ENCODE measurements around the gene PLIN5. TPM values are rescaled to one million over a fixed set of nuclear protein-coding genes. Genes with fewer than 3 reads are reported as not detected.
A peak's percentile ranks its signal among the peaks of the same experiment; 100 is the strongest.

The PLIN5 gene
- total RNA-seq, 2 donors from 2014 or later = 72.9 to 132 TPM

DNA sequence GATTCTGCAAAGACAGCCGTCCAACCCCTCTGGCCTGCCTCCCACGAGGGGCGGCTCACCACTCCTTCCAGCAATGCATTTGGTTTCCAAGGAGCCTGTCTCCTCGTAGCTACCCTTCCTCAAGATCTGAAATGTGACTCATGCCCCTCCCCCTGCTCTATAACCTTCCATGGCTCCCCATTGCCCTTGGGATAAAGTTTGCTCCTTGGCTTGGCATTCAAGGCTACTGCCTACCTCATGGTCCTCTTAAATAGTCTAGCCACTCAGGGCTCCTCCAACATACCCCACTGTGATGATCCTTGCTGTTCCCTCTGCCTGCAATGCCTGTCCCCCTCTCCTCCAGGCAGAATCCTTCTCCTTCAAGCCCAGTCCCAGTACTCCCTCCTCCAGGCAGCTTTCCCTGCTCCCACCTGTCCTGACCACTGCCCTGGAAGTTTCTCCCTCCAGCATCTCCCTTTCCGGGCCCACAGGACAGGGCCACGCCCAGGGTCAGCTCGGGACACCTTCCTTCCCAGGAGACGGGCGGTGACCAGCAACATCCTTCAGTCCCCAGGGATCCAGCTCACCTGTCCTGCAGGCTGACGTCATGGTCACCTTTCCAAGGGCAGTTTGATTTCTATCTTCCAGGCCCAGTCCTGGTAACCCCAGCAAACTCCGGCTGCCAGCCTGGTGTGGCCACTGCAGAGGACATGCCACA is 43.7 kb upstream of the PLIN5 start:
- Histone ChIP-seq H3K9me3 (no peaks in the 10 kb centered on the region), H3K27ac (no peak overlapping the region), H3K36me3 (replicated peaks in 1 of 2; ENCODE audit: insufficient read depth in 1 of 2, low read depth in 2 of 2) (no peaks in the 10 kb centered on the region), H3K27me3 (peaks cover 0 to 16% of the 10 kb centered on the region in 2 donors), H3K4me1 (peaks cover 4% of the 10 kb centered on the region), H3K4me3 (no peak overlapping the region)
- intact Hi-C loops (cut with DNase I) = loop anchor here (10.0 kb wide), 1 partner anchor 56 kb away; the partner anchor contains the start of gene TNFAIP8L1
- ATAC-seq (no peak), DNase-seq (no peak)
- 62 to 63% methylated on average over 10 to 11 of the region's 11 CpGs for WGBS, 2 donors
- TF ChIP-seq, protein P1, sequence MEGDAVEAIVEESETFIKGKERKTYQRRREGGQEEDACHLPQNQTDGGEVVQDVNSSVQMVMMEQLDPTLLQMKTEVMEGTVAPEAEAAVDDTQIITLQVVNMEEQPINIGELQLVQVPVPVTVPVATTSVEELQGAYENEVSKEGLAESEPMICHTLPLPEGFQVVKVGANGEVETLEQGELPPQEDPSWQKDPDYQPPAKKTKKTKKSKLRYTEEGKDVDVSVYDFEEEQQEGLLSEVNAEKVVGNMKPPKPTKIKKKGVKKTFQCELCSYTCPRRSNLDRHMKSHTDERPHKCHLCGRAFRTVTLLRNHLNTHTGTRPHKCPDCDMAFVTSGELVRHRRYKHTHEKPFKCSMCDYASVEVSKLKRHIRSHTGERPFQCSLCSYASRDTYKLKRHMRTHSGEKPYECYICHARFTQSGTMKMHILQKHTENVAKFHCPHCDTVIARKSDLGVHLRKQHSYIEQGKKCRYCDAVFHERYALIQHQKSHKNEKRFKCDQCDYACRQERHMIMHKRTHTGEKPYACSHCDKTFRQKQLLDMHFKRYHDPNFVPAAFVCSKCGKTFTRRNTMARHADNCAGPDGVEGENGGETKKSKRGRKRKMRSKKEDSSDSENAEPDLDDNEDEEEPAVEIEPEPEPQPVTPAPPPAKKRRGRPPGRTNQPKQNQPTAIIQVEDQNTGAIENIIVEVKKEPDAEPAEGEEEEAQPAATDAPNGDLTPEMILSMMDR (IDR thresholded peaks at IDR 0.05) = no peak
- no peak for TF ChIP-seq POLR2A (IDR thresholded peaks at IDR 0.05)

DNA sequence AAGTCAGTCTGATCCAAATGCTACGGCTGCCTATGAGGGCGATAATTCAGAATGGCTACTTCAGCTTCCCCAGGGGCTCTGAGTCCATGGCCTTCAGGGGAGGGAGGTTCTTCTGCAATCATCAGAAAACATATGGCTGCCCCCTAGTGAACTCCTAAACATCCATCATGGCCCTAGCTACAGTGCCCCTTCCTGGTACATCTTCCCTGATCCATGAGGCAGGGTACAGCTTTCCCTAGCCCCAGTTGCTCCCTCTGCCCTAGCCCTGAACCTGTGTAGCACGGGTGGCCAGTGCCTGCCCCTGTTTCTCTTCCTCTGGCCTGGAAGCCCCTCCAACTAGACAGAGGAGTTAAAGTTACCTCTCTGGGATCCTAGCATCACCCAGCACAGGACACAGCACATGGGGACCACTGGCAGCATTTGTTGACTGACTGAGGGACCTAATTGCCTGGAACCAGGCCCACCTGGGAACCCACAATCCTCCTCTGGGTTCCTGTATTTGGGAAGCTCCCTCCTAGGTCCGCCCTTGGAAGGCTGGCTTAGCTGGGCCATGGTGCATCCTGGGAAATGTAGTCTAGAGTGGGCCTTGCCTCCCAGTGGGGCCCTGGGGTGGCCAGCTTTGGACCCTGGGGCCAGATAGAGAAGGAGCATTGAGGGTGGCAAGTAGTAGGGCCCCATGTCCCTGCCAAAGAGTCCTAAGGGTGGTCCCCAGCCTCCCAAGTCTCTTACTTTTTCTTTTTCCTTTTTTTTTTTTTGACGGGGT is 42.2 kb upstream of the PLIN5 start:
- TF ChIP-seq, protein P1 (IDR thresholded peaks at IDR 0.05) = no peak
- TF ChIP-seq POLR2A (IDR thresholded peaks at IDR 0.05) = no peak
- WGBS, 2 donors = 74 to 88% methylated on average over 3 to 5 of the region's 5 CpGs
- peaks cover 0 to 18% of the 10 kb centered on the region in 2 donors for H3K27me3 ChIP-seq

DNA sequence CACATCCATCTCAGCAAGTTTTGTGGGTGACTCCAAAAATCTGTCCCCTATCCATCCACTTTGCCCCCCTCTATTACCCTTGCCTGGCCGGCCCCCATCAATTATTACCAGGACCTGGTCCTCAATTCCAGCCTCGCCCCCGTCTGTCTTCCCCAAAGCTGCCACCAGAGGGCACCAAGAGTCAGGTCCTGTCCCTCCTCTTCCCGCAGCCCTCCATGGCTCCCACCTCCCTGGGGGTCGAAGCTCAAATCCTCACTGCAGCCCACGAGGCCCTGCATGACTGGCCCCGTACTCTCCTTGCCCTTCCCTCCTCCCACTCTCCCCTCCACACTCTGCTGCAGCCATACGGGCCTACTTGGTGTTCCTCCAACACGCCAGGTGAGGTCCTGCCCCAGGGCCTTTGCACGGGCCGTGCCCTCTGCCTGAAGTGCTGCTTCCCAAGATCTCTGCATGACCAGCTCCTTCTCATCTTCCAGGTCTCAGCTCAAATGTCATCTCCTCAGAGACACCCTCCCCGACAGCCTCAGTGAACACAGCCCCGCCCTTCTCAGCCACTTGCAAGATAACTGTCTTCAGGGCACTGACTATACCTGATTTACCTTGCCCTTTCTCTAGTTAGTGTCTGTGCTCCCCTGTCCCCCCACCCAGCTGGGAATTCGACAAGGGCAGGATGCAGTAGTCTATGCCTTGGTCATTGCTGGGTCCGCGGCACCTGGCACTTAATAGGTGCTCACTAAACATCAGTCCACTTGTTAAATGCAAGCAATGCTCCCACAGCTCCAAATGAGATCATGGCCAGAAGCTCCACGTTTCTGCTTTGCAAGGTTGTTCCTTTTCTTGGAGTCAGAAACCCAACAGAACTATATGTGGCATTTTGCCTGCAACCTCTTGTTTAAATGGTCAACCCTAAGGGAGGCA is 41.3 kb upstream of the PLIN5 start:
- H3K4me3 ChIP-seq = no peak overlapping the region
- TF ChIP-seq, protein P1 (IDR thresholded peaks at IDR 0.05) = peak; percentile 4 to 73 (median 54)
- no peak for TF ChIP-seq POLR2A (IDR thresholded peaks at IDR 0.05)
- DNase-seq (peak; percentile 63 to 72 (median 66)), ATAC-seq (peak; percentile 45)
- peaks cover 4% of the 10 kb centered on the region for H3K4me1 ChIP-seq
- no peaks in the 10 kb centered on the region for H3K9me3 ChIP-seq
- no peaks in the 10 kb centered on the region for H3K36me3 ChIP-seq (replicated peaks in 1 of 2; ENCODE audit: insufficient read depth in 1 of 2, low read depth in 2 of 2)
- WGBS, 2 donors = 50 to 65% methylated on average over 16 to 17 of the region's 17 CpGs
- no peak overlapping the region for H3K27ac ChIP-seq
- H3K27me3 ChIP-seq = peaks cover 0 to 18% of the 10 kb centered on the region in 2 donors
- intact Hi-C loops (cut with DNase I) = loop anchor here (10.0 kb wide), 1 partner anchor 59 kb away; the partner anchor contains the start of gene TNFAIP8L1

More for the DNA sequence above, 42.2 kb upstream of the PLIN5 start:
- H3K27ac ChIP-seq = no peak overlapping the region
- H3K4me1 ChIP-seq = peaks cover 4% of the 10 kb centered on the region
- DNase-seq (no peak), ATAC-seq (no peak)
- no peaks in the 10 kb centered on the region for H3K9me3 ChIP-seq
- H3K36me3 ChIP-seq (replicated peaks in 1 of 2; ENCODE audit: insufficient read depth in 1 of 2, low read depth in 2 of 2) = no peaks in the 10 kb centered on the region
- H3K4me3 ChIP-seq = no peak overlapping the region
- intact Hi-C loops (cut with DNase I) = loop anchor here (10.0 kb wide), 1 partner anchor 58 kb away; the partner anchor contains the start of gene TNFAIP8L1

DNA sequence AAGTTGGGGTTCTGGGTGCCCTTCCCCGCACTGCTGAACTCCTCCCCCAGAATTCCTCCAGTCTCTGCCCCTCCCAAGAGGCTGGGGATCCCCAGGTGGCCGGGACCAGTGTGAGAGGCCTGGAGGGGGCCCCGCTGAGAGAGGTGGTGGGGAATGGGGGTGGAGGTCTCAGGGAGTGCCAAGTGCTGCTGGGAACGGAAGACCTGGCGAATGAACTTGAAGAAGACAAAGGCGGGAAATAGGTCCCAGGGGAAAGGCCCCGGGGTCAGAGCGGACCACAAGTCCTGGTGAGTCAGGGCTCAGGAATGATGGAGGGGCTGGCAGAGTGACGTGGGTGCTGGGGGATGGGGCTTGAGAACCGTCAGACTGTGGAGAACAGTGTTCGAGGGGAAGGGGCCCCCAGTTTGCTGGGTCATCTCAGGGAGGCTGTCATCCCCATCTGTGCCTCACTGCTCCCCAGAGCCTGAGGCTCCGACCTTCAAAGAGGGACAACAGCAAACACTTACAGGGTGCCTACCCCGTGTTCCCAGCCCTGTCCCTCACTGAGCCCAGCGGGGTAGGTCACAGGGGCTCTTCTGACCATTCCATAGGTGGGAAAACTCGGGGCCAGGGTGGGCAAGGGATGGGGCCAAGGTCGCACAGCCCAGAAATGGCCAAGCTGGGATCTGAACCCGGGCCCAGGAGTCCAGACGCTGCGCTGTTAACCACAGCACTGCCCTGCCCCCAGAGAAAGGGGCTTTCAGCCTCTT is 40.4 kb upstream of the PLIN5 start:
- intact Hi-C loops (cut with DNase I) = loop anchor here (10.0 kb wide), 1 partner anchor 59 kb away; the partner anchor contains the start of gene TNFAIP8L1
- ATAC-seq = peak; percentile 66
- DNase-seq = peak; percentile 35 to 72 (median 54)
- Histone ChIP-seq H3K27ac (peak overlapping the region in 2 of 4 donors; percentile 42 to 62), H3K27me3 (peaks cover 0 to 17% of the 10 kb centered on the region in 2 donors), H3K4me3 (no peak overlapping the region), H3K9me3 (no peaks in the 10 kb centered on the region), H3K36me3 (replicated peaks in 1 of 2; ENCODE audit: insufficient read depth in 1 of 2, low read depth in 2 of 2) (no peaks in the 10 kb centered on the region), H3K4me1 (no peaks in the 10 kb centered on the region)
- TF ChIP-seq POLR2A (IDR thresholded peaks at IDR 0.05) = no peak
- TF ChIP-seq, protein P1 (IDR thresholded peaks at IDR 0.05) = no peak
- 23 to 35% methylated on average over 16 to 19 of the region's 19 CpGs for WGBS, 2 donors
